ENCODE results near the gene MYO1E. TPM values are rescaled to one million over a fixed set of nuclear protein-coding genes. Genes with fewer than 3 reads are reported as not detected.

Gene MYO1E
- total RNA-seq, 2 experiments from 2014 or later: 90.4 to 101 TPM

DNA sequence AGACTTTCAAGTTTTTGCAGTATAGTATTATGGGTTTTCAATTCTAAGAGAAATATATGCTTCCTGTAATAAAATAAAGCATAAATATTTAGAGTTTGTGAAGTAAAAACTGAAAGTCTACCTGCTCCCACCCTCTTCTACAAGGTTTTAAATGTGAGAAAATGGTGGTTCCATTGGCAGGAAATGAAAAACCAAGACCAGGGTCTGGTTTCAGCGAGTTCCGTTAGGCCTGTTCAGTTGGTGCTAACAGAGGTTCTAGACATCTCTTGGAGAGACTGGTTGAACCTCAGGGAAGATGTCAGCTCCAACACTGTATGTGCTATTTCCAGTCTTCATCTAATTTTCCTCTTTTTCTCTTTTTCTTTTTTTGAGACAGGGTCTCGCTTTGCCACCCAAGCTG is 11.8 kb upstream of the MYO1E start:
- Mint-ChIP-seq H3K27me3 (ENCODE audit: low read depth) (peaks cover 9% of the 10 kb centered on the region), H3K36me3 (ENCODE audit: low read depth) (peaks cover 13% of the 10 kb centered on the region), H3K9me3 (ENCODE audit: insufficient read depth) (no peaks in the 10 kb centered on the region), H3K27ac (peak overlapping the region; percentile 88), H3K4me3 (peak overlapping the region; percentile 31), H3K4me1 (ENCODE audit: low read depth) (peaks cover 55% of the 10 kb centered on the region)
- ChIA-PET CTCF (interaction anchor here (0.8 to 2.4 kb wide), 4 partner anchors 10 to 144 kb away, joined by 3 to 8 read pairs (median 4); no protein-coding TSS in a partner anchor), POLR2A (no interaction called here)
- DNase-seq: peak; percentile 73
- peak; percentile 91 for ATAC-seq

DNA sequence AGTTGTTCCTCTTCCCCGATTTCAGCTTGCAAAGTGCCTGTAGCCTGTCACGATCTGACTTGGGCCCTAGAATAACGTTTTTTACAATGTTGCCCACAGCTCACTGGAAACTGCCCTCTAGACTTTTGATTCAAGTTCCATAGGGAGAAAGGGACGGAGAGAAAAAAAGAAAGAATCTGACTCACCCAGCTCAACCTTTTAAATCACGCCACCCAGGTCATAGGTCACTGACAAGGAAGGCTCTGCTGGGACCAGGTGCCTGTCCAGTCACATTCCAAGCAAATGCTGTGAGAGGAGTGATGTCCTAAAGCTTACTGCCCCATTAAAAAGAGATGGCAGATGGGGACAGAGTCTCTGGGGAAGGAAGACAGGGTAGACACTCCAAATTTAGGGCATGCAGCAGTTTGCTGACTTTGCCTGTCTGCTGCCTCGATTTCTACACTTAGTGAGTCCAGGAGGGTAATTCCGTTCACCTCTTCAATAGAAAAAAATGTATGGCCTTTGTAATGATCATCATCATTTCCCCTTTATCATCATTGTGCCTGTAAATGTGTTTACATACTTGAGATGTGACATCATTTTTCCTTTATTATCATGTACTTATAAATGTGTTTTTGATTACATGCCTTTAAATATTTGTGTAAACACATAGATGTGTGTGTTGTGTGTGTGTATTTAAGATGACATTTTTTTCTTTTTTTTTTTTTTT is 8.4 kb upstream of the MYO1E start:
- Mint-ChIP-seq H3K27ac (no peak overlapping the region), H3K4me3 (no peak overlapping the region), H3K27me3 (ENCODE audit: low read depth) (peaks cover 8% of the 10 kb centered on the region), H3K9me3 (ENCODE audit: insufficient read depth) (no peaks in the 10 kb centered on the region), H3K4me1 (ENCODE audit: low read depth) (peaks cover 43% of the 10 kb centered on the region), H3K36me3 (ENCODE audit: low read depth) (peaks cover 10% of the 10 kb centered on the region)
- ChIA-PET POLR2A (no interaction called here), CTCF (no interaction called here)
- DNase-seq (no peak), ATAC-seq (no peak)

DNA sequence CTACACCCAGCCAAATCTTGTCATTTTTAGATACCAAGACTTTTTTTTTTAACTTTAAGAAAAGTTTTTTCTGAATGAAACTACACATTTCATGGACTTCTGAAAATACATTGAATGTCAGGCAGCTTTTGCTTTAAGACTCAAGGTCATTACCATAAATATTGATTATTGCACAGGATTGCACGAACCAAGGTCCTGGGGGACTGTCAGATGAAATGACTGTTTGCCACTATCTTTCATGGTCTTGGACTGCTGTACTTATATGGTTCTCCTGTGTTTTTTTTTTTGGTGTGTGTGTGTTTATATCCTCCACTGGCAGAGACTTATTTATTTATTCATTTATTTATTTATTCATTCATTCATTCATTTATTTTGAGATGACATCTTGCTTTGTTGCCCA is 6.9 kb upstream of the MYO1E start:
- POLR2A ChIA-PET: interaction anchor here (0.6 kb wide), 1 partner anchor 441 kb away, joined by 3 read pairs; no protein-coding TSS in a partner anchor
- CTCF ChIA-PET: interaction anchor here (0.6 to 1.2 kb wide), 2 partner anchors 31 to 84 kb away, joined by 3 to 4 read pairs; no protein-coding TSS in a partner anchor
- no peak for ATAC-seq
- Mint-ChIP-seq H3K9me3 (ENCODE audit: insufficient read depth) (no peaks in the 10 kb centered on the region), H3K27me3 (ENCODE audit: low read depth) (peaks cover 11% of the 10 kb centered on the region), H3K4me3 (no peak overlapping the region), H3K36me3 (ENCODE audit: low read depth) (peaks cover 4% of the 10 kb centered on the region), H3K4me1 (ENCODE audit: low read depth) (peaks cover 29% of the 10 kb centered on the region), H3K27ac (no peak overlapping the region)
- DNase-seq: no peak

DNA sequence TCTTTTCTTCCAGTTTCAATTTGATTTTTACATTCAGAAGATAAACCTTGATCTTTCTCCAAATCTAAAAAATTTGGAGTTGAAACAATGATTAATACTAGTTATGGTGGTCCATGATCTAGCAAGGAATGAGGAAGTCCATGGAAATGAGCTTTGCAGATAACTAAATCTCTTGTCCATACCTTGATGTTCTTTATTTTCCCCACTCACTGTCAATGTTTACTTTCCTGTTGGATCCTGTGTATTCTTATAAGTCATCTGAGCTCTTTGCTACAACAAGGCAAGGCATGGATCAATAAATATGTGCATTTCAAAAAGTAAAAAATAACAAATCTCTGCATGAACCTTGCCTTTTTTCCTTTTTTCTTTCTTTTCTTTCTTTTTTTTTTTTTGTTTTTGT is 6.2 kb upstream of the MYO1E start:
- ChIA-PET CTCF (interaction anchor here (1.2 to 2.0 kb wide), 5 partner anchors 18 to 204 kb away, joined by 3 to 12 read pairs (median 4); no protein-coding TSS in a partner anchor), POLR2A (interaction anchor here (0.6 kb wide), 1 partner anchor 399 kb away, joined by 4 read pairs; no protein-coding TSS in a partner anchor)
- peaks cover 16% of the 10 kb centered on the region for H3K27me3 Mint-ChIP-seq (ENCODE audit: low read depth)
- ATAC-seq: no peak
- no peak overlapping the region for H3K4me3 Mint-ChIP-seq
- peaks cover 26% of the 10 kb centered on the region for H3K4me1 Mint-ChIP-seq (ENCODE audit: low read depth)
- DNase-seq: no peak
- H3K36me3 Mint-ChIP-seq (ENCODE audit: low read depth): peaks cover 4% of the 10 kb centered on the region
- no peak overlapping the region for H3K27ac Mint-ChIP-seq
- H3K9me3 Mint-ChIP-seq (ENCODE audit: insufficient read depth): no peaks in the 10 kb centered on the region

DNA sequence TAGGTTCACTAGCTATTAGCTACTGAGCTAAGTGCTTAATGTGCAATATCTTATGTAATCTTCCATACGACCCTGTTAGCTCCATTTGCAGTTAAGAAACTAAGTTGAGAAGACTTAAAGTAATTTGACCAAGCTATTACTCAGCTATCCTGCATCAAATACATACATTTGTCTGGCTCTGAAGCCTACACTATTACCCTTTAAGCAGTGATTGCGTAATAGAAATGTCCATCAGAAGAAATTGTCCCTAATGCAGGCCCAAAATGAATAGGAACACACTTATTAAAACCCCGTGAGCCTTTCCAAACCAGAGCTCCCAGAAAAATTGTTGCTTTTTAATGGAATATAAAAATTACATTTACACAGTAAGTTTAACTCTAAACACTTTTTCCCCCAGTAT is 5.3 kb upstream of the MYO1E start:
- peaks cover 4% of the 10 kb centered on the region for H3K36me3 Mint-ChIP-seq (ENCODE audit: low read depth)
- no peak overlapping the region for H3K4me3 Mint-ChIP-seq
- H3K27ac Mint-ChIP-seq: no peak overlapping the region
- peaks cover 23% of the 10 kb centered on the region for H3K27me3 Mint-ChIP-seq (ENCODE audit: low read depth)
- peaks cover 25% of the 10 kb centered on the region for H3K4me1 Mint-ChIP-seq (ENCODE audit: low read depth)
- ATAC-seq: no peak
- POLR2A ChIA-PET: no interaction called here
- no peak for DNase-seq
- CTCF ChIA-PET: interaction anchor here (0.9 to 2.0 kb wide), 6 partner anchors 17 to 204 kb away, joined by 3 to 12 read pairs (median 4); no protein-coding TSS in a partner anchor
- H3K9me3 Mint-ChIP-seq (ENCODE audit: insufficient read depth): no peaks in the 10 kb centered on the region

DNA sequence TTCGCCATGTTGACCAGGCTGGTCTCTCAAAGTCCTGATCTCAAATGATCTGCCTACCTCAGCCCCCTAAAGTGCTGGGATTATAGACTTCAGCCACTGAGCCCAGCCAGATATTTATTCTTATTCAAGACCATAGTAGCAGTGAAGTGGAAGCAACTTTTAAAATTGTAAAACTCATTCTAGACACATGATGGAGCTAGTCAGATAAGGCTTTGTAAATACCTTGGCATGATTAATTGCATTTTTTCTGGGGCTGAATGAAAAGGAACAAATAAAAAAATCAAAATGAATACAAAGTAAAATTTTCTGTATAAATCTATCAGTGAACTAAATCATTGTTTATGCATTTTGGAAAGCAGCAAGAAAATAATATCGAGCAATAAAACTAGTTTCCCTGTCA is 4.1 kb upstream of the MYO1E start:
- peaks cover 5% of the 10 kb centered on the region for H3K36me3 Mint-ChIP-seq (ENCODE audit: low read depth)
- H3K27me3 Mint-ChIP-seq (ENCODE audit: low read depth): peaks cover 26% of the 10 kb centered on the region
- H3K27ac Mint-ChIP-seq: no peak overlapping the region
- DNase-seq (no peak), ATAC-seq (no peak)
- H3K4me3 Mint-ChIP-seq: no peak overlapping the region
- ChIA-PET CTCF (interaction anchor here (0.9 to 3.2 kb wide), 7 partner anchors 18 to 397 kb away, joined by 3 to 14 read pairs (median 4); no protein-coding TSS in a partner anchor), POLR2A (no interaction called here)
- peaks cover 18% of the 10 kb centered on the region for H3K4me1 Mint-ChIP-seq (ENCODE audit: low read depth)
- no peaks in the 10 kb centered on the region for H3K9me3 Mint-ChIP-seq (ENCODE audit: insufficient read depth)

DNA sequence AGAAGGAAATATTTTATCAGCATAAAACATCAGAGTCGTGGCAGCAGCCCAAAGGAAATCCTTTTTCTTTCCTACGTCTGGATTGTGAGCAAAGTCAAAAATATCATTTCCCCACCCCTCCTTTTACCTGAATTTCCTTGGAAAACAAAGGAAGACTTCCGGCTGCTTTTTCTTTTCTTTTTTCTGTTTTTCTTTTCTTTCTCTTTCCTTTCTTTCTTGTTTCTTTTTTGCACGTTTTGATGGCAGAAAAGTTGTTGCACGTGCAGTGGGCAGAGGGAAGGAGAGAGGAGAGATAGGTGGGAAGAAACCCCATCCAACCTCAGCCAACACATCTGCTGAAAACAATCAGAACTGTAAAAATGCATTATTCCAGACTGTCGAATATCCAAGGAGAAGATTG is 544 bp upstream of the MYO1E start:
- Mint-ChIP-seq H3K4me1 (ENCODE audit: low read depth) (peaks cover 42% of the 10 kb centered on the region), H3K27me3 (ENCODE audit: low read depth) (peaks cover 33% of the 10 kb centered on the region), H3K27ac (peak overlapping the region; percentile 81), H3K4me3 (peak overlapping the region; percentile 93), H3K9me3 (ENCODE audit: insufficient read depth) (no peaks in the 10 kb centered on the region), H3K36me3 (ENCODE audit: low read depth) (peaks cover 11% of the 10 kb centered on the region)
- DNase-seq: no peak
- no peak for ATAC-seq
- CTCF ChIA-PET: interaction anchor here (0.9 to 1.8 kb wide), 3 partner anchors 126 to 156 kb away, joined by 3 to 8 read pairs (median 3); no protein-coding TSS in a partner anchor
- POLR2A ChIA-PET: no interaction called here

DNA sequence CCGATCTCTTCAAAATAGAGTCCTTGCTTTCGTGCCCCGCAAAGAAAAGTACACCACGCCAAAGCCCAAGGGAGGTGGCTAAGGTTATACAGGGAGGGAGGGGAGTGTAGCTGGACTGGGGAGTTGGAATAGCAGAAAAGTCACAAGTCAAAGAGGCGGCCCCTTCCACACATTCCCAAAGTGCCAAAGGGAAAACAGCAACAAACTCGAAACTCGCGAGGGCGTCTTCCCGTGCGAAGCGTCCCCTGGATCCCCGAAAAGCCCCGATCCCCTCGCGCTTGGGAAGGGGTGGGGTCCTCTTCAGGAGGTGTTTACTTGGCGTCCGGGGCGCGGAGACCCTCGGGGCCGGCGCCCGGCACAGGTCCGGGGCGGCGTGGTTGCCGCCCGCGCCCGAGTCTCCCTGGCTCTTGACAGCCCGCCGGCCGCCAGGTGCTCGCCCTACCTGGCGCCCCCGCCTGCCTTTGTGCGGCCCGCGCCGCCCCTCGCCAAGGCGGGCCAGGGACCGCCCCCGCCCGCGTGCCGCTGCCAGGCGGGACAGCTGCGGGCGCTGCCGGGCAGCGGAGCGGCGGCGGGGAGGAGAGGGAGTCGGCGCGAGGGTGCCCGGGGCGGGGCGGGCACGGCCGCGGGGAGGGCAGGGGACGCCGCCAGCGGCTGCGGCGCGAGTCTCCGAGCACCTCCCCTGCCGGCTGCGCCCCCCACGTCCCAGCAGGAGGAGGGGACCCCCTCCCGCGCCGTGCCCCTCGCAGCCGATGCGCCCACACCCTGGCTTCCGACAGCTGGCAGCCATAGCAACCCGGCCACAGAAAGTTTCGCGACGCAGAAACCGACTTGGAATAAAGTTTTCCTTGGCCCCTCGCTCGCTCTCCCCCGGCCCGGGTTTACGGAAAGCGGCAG is 966 bp downstream of the MYO1E start:
- H3K4me1 Mint-ChIP-seq (ENCODE audit: low read depth): peaks cover 48% of the 10 kb centered on the region
- POLR2A ChIA-PET: no interaction called here

DNA sequence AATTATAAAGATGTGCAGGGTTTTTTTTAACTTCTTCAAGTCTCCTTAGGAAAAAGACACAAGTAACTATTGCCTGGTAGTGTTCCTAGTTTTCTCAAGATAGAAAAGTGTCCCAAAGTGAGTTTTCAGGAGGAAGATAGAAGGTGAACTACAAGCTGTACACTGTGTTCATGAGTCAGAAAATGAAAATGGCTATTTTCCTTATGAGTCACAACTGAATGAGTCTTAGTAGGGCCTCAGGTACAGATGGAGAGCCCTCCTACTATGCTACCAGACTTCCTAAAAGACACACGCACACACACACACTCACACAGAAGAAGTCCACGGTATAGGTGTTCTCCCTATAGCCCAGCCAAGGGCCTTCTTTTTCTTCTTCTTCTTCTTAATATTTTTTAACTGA is 3.1 kb downstream of the MYO1E start:
- H3K27me3 Mint-ChIP-seq (ENCODE audit: low read depth): peaks cover 28% of the 10 kb centered on the region
- ChIA-PET CTCF (interaction anchor here (1.1 kb wide), 1 partner anchor 9 kb away, joined by 5 read pairs; no protein-coding TSS in a partner anchor), POLR2A (no interaction called here)
- no peak overlapping the region for H3K4me3 Mint-ChIP-seq
- H3K9me3 Mint-ChIP-seq (ENCODE audit: insufficient read depth): no peaks in the 10 kb centered on the region
- peaks cover 18% of the 10 kb centered on the region for H3K36me3 Mint-ChIP-seq (ENCODE audit: low read depth)
- DNase-seq (no peak), ATAC-seq (no peak)
- H3K27ac Mint-ChIP-seq: no peak overlapping the region
- H3K4me1 Mint-ChIP-seq (ENCODE audit: low read depth): peaks cover 50% of the 10 kb centered on the region

More for the DNA sequence above, 966 bp downstream of the MYO1E start:
- H3K27ac Mint-ChIP-seq: peak overlapping the region; percentile 80
- DNase-seq (peak; percentile 45), ATAC-seq (peak; percentile 60)
- CTCF ChIA-PET: interaction anchor here (1.0 to 1.2 kb wide), 2 partner anchors 8 to 124 kb away, joined by 3 to 4 read pairs; no protein-coding TSS in a partner anchor
- peak overlapping the region; percentile 95 for H3K4me3 Mint-ChIP-seq
- peaks cover 16% of the 10 kb centered on the region for H3K36me3 Mint-ChIP-seq (ENCODE audit: low read depth)
- H3K9me3 Mint-ChIP-seq (ENCODE audit: insufficient read depth): no peaks in the 10 kb centered on the region
- peaks cover 31% of the 10 kb centered on the region for H3K27me3 Mint-ChIP-seq (ENCODE audit: low read depth)

DNA sequence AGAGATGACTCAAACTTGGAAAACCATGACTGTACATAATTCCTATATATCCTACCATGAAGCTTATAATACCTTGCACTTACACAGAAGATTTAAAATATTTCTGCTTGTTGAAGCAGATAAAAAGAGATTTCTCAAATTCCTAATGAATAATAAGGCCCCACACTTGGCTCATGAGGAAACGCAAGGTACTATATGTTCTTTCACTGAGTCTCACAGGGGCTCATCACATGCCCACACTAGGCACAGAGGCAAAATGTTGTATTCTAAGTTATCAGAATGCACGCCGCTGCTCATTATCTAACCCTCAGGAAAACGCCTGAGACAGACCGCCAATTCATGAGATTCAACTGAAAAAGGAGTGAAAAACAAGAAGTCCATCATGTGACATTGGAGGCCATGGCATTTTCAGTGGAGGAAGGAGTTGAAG is 5.6 kb downstream of the MYO1E start:
- POLR2A ChIA-PET: no interaction called here

DNA sequence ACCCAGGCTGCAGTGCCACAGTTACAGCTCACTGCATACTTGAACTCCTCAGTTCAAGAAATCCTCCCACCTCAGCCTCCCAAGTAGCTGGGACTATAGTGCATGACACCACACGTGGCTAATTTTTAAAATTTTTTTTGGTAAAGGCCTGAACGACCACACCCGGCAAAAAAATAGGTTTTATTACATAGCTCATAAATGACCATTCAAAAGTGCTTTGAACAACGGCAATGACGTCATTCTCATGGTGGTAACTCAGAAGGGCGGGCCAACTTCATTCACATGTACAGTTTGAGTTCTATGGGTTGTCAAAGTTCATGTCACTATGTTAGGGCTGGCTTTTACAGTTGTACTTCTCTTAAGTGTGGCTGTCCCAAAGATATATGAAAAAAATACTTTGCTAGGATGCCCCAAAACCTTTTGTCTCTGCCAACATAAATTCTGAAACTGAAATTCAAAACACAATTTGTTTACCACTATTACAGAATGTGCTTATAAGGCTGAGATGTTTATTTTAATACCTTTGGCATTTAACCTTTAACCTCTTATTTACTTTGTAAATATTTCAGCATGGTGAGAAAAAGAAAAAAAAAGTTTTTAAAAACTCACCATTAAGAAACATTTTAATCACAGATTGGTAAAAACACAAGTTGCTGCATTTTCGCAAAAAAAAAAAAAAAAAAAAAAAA is 6.2 kb downstream of the MYO1E start:
- Mint-ChIP-seq H3K9me3 (ENCODE audit: insufficient read depth) (no peaks in the 10 kb centered on the region), H3K36me3 (ENCODE audit: low read depth) (peaks cover 18% of the 10 kb centered on the region), H3K4me3 (no peak overlapping the region), H3K27me3 (ENCODE audit: low read depth) (peaks cover 11% of the 10 kb centered on the region), H3K4me1 (ENCODE audit: low read depth) (peaks cover 42% of the 10 kb centered on the region), H3K27ac (no peak overlapping the region)
- ATAC-seq (no peak), DNase-seq (no peak)
- ChIA-PET CTCF (no interaction called here), POLR2A (interaction anchor here (0.6 kb wide), 1 partner anchor 9 kb away, joined by 3 read pairs; no protein-coding TSS in a partner anchor)

More for the DNA sequence above, 5.6 kb downstream of the MYO1E start:
- CTCF ChIA-PET: interaction anchor here (1.2 kb wide), 1 partner anchor 119 kb away, joined by 6 read pairs; no protein-coding TSS in a partner anchor
- DNase-seq (no peak), ATAC-seq (no peak)
- Mint-ChIP-seq H3K9me3 (ENCODE audit: insufficient read depth) (no peaks in the 10 kb centered on the region), H3K4me3 (no peak overlapping the region), H3K27me3 (ENCODE audit: low read depth) (peaks cover 11% of the 10 kb centered on the region), H3K36me3 (ENCODE audit: low read depth) (peaks cover 18% of the 10 kb centered on the region), H3K27ac (no peak overlapping the region), H3K4me1 (ENCODE audit: low read depth) (peaks cover 42% of the 10 kb centered on the region)

Data from activated CD8-positive, alpha-beta T cell treated with anti-CD3 and anti-CD28 coated beads, Interleukin-2, amount 10 ng/mL, durations not matched to agents 7 days and 5 days (primary cell).